Activated CD4-positive, CD25-positive, alpha-beta regulatory T cell treated with anti-CD3 and anti-CD28 coated beads, Interleukin-2, amount 50 U/mL, for 24 hours (primary cell): ENCODE measurements around the gene MYO1E.
"Not testable (repeated sequence)": the region's sequence is repeated elsewhere in the genome, so short reads cannot be mapped to it uniquely, and the experiment has no call there.

ENCODE experiments used
- ATAC-seq, 2 donors: fragments of 150-1000 bp; cut with Tn5 transposase; one replicate each; pipeline ENCODE4 v1.10.0; 2021; ENCODE audit warnings: mild to moderate bottlenecking in 1 of 2, moderate library complexity in 1 of 2

Gene MYO1E

GRCh38 chr15:59186501-59186900 lies 186.2 kb downstream of the MYO1E start:
- no peak for ATAC-seq

GRCh38 chr15:59185725-59186124 lies 186.9 kb downstream of the MYO1E start:
- no peak for ATAC-seq

- ATAC-seq, result no peak
These were observed 191.6 kb downstream of the MYO1E start for GRCh38 chr15:59180945-59181600.

DNA sequence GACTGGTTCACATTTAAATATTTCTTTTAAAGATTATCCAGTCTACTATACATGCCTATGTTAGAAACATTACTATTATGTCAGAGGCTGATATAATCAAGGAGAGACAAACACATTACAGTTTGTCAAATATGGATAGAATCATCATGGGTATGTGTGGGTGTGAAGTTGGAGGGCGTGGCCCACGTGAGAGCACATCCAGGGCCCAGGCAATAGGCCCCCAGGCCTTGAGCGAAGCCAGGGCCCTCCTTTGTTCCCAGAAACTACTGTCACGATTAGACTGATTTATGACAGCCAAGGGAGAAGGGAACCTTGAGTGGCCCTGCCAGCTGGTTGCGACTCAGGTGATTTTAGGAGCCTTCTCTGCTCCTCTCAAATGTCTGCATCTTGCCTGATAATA lies 193.0 kb downstream of the MYO1E start:
- no peak for ATAC-seq

DNA sequence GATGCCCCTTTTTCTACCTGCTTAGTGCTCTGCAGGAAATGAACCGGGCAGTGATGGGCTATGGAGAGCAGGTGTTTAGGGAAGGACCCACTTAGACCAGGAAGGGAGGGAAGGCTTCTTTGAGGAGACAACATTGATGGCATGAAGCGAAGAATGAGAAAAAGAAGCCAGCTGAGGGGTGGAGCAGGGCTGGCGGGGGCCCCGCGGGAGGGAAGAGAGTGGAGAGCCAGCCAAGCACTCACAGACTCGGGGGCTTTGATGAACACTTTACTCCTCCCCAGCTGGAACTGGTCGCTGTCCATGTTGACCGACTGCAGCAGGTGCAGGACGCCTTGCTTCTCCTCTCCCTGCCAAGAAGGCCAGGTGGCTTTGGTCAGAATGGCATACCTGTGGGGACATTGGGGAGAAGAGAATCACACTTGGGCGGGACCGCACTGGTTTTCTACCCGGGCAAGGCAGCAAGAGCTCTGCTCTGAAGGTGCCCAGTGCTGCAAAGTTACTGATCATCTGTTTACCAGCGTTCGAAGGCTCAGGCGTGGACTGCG lies 194.4 kb downstream of the MYO1E start:
- no peak for ATAC-seq

DNA sequence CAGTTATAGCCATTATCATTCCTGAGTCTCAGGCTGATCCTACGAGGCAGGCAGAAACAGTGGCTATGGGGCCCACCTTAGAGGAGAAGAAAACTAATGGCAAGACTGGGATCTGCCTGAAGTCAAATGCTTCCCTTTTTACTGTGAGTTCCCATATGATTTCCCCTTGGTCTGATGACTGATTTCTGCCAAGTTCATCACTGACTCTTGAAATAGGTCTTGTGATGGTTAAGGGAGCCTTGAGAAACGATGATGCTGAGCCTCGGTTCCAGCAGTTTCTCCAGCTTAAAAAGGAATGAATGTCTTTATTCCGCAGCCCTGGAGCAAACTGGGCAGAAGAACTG lies 195.4 kb downstream of the MYO1E start:
- no peak for ATAC-seq

GRCh38 chr15:59176653-59177316 lies 195.9 kb downstream of the MYO1E start:
- no peak for ATAC-seq

DNA sequence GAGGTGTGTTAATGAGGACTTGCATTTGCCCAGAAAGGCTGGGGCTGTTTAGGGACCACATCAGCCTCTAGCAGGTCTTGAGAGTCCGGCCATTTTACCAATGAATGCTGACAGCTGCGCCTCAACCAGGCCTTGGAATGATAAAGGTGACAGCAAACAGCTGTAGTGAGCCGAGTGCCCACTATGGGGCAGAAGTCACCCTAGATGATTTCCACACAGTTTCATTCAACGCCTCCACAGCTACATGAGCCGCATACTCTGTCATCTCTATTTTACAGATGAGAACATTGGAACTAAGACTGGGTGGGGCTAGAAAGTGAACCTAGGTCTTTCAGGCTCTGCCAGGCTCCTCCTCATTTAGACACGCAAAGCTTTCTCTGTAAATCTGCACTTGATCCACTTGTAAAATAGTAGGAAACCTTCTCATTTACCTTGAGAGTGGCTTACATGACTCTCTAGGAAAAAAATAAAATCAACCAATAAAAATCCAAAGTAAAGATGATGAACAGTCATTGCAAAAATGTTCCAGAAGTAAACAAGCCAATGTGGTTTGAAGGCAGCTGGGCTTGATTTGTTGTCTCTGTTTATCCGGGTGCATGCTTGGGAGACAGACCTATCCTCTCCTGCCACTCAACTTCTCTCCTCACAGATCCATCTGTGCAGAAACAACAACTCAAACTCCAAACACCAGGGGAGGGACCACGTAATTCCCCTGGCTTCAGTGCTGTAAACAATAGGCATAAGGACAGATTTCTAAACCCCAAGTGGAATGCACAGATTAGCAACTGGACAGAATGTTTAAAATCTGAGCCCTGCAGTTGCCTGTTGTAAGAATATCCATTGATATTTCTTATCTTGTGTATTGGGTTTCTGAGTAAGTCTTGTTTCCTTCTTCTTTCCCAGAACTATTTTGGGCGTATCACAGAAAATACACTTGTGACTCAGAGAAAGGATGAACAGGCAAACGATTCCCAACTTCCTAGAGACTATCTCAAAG lies 197.5 kb downstream of the MYO1E start:
- peak; percentile 74 to 89 for ATAC-seq

DNA sequence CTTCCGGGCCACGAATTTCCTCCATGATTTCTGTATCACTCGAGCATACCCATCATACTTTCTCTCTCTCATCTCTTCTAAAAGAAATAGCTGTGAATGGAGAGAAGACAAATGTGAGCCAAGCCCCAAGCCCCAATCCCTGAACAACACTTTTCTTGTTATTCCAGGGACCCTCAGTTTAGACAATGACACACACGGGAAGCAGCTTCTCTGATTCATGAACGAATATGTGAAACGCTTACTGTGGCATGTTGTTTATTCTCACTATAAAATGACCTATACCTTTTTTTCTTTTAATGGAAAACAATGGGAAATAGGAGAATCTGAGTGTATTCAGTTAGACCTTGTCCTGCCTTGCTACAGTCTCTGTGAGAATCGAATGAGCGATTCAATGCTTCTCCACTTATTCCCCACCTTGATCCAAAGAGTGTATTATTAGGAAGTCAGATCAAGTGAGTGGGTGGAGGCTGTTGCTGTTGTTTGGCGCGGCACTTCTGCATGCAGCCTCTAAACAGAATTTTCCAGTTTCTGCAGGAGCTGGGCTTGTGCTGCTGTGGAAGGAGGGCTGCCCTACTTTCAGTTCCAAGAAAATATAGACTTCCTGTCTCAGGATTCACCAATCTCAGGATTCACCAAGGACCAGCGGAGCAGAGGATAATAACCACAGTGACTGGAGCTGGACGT lies 198.4 kb downstream of the MYO1E start:
- no peak for ATAC-seq

DNA sequence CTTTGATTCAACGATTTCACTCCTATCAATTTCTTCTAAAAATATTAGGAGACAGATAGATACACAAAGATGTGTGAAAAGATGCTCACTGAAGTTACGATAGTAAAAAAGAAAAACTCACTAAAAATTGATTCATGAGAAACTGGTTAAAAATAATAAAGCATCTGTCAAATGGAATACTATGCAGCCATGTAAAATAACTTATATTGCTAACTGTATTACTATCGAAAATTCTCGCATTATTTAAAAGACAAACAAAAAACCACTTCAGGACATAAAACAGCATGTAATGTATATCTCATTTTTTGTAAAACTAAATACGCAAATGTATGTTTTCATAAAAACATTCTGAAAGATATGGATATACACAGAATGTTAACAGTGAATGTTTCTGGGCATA lies 199.5 kb downstream of the MYO1E start:
- no peak for ATAC-seq

DNA sequence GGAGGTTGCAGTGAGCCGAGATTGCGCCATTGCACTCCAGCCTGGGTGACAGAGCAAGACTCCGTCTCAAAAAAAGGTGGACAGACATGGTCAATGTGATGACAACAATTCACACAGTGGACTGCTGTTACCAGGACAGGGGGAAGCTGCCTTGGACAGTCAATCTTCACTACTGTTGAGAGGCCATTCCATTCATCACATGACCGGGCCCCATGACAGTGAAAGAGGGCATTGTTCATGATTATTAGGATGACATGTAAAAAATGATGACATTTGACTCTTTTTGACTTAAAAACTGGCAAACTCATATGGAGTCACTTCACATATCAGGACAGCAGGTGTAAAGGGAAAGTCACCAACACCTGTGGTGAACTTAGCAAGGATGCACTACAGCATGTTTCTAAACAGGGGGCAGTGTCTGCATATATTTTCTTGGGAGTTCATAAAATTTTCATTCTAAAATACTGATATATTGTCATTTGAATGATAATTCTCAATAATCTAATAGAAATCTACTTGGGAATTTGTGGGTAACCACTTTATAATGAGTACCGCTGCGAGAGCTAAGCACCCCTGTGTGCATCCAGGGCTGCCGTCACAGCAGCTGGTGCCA lies 200.3 kb downstream of the MYO1E start:
- no peak for ATAC-seq

- no peak for ATAC-seq
These were observed 201.6 kb downstream of the MYO1E start for GRCh38 chr15:59171067-59171397.

DNA sequence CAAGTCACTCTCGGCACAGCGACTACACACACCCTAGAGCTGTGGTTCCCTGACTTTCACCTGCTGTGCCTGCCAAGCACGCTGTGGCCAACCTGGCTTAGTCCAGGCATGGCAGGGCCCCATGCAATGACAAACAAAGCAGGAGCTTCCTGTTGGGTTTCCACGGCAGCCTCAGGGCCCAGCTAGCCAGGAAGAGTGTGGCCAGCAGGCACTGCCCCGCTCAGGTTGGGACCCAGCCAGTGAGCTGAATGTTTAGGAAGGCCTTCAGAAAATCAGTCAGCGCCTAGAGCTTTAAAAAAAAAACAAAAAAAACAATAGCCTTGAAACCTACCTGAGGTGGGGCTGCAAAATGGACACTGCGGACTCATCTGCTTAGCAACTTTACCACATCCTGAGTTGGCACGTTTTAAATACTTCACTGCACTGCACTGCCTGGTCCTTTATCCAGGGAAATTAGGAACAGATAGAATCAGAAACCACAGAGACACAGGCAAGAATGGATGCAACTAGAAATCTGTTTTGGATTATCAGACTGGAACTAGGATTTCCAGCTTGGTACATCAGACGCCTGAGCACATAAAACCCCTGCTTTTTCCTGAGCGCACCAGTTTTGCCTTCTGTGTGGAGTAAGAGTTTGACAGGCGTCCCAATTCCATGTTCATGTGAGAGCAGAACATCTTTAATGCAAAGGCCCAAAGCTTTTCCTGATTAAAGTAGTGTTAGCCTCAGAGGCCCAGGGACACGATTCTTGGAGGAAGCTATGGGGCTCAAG lies 202.2 kb downstream of the MYO1E start:
- ATAC-seq, result no peak

DNA sequence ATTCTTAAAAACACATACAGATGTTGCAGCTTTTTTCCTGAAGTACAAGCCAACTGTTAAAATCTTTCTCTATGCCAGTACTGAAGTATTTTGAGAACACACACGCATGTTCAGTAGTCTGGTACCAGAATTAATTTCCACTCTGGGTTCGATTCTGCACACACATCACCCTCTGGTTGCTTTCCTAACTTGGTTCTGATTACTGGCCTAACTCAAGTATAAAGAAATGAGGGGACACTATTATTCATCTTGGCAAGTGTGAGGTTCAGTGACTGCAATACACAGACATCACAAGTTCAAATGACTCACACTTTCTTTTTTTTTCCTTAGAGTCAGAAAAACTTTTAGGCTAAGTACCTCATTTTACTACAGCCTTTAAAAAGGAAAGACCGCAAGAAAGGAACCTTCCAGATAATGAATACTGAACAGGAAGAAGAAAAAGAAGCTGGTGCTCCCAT lies 203.4 kb downstream of the MYO1E start:
- peak in 1 of 2 donors; percentile 30 for ATAC-seq

- ATAC-seq, result no peak
These were observed 204.1 kb downstream of the MYO1E start for GRCh38 chr15:59168536-59168935.

DNA sequence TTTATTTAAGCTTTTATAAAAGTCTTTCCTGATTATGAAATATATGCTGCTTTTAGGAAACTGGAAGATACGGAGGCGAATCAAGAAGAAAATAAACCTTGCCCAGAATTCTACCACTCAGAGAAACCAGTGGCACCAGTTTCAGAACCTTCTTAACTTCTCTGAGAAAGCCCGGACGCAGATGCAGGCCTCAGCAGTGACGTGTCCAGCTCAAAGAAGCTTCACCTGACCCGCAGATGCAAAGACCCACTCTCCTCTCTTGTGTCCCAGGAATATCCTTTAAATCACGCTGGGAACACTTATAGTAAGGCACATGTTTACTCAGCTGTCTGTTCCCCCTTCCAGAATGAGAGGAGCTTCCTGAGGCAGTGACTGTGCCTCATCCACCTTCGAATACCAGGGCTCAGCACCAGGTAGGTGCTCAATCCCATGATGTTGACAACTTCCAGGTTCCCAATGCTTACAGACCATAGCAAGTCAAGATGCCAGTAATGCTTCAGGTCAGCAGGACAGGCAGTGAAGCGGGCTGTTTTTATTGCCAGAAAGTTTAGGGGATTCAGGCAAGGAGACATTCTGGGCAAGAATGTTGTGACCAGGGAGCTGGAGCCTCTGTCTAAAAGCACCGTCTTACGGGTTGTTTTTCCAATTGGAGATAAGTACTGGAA lies 205.9 kb downstream of the MYO1E start:
- no peak for ATAC-seq

DNA sequence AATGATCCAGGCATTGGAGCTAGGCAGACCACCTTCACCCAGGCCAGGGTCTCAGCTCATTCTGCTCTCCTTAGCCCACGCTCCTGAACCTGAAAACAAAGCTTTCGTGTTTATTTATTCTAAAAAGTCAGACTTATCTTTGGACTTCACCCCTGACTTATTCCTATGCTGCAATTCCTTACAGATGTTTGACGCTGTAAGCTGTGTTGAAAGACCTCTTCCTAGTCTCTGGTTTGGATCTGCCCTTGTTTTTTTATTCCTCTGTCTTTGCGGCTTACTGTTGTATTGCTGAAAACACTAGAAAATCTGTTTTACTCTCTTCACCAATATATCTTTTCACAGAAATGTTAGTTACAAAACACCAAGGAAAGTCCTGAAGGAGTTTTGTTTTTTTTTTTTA lies 206.5 kb downstream of the MYO1E start:
- no peak for ATAC-seq

GRCh38 chr15:59165726-59166125 lies 206.9 kb downstream of the MYO1E start:
- no peak for ATAC-seq

DNA sequence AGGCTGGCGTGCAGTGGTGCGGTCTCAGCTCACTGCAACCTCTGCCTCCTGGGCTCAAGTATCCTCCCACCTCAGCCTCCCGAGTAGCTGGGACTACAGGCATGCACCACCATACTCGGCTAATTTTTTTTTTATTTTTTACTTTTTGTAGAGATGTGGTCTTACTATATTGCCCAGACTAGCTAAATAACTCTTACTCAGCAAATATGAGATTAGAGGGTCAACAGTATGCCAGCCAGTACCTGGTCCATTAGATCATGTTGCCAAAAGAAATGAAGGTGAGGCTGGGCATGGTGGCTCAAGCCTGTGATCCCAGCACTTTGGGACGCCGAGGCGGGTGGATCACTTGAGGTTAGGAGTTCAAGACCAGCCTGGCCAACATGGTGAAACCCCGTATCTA lies 210.6 kb downstream of the MYO1E start:
- ATAC-seq, result not testable (repeated sequence)

GRCh38 chr15:59160880-59161593 lies 211.6 kb downstream of the MYO1E start:
- ATAC-seq, result no peak
